HFF-Myc (cell line): ENCODE measurements around the gene OTOS.

ENCODE experiments used
- DNase-seq: peaks from one replicate; pipeline ENCODE4 v3.0.0-alpha.2; 2011; ENCODE audit warnings: low read depth; ENCODE audit errors: extremely low read depth
- H3K4me3 ChIP-seq: replicated peaks from 2 replicates; pipeline ENCODE4 v1.5.1; 2011; ENCODE audit warnings: low read depth, mild to moderate bottlenecking, control low read depth, low read length
- CTCF ChIP-seq: IDR thresholded peaks from 2 replicates; pipeline ENCODE4 v1.5.1; 2012; ENCODE audit warnings: mild to moderate bottlenecking, low read depth, low read length, control low read depth; ENCODE audit errors: missing control alignments

Gene OTOS

DNA sequence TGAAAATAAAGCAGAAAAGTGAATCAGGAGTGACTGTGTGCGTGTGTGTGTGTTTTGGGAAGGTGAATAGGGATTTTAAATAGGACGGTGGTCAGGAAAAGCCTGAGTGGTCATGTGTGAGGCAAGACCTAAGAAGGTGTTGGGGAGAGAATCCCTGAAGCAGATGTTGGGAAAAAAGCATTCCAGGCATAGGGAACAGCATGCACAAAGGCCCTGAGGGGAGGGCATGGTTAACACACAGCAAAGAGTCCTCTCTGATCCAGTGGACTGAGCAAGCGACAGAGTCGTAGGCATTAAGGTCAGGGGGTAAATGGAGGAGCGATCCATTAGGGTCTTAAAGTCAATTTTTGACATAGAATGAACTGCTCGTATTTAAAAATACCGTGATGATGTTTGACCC is 34.0 kb upstream of the OTOS start:
- DNase-seq, result no peak
- no peak for TF ChIP-seq CTCF
- H3K4me3 ChIP-seq, result no peak overlapping the region

DNA sequence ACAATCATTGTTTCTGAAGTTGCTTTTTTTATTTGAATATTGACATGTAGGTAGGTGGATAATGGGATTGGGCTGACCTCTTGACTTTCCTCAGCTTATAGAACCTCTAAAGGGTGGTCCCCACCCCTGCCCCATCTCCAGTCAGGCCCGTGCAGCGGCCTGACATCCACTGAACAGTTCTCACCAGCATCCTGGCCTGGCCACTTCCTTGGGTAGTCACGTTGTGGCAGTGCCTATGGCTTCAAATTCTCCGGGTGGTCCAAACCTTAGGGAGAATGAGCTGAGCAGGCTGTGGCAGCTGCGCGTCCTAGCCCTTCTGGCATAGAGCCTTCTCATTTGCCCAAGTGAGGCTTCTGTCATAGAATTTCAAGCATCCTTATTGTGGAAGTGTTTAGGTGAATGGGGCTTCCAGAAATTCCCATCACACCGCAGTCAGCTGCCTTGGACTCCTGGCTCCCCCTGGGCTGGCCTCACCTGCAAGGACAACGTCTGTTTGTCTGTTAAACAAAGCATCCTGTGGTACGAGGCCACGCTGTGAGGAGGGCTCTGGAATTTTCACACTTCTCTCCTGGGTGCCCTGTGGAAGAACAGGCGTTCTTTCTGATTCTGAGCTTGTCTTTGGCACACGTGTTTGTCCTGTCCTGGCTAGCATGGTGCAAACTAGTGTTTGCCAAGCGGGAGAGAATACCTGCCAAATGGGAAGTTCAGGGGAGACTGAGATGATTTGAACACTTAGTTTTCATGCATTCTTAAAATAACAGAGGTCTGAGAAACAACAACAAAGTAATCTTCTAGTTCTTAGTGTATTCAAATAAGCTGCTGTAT is 31.8 kb upstream of the OTOS start:
- DNase-seq, result no peak
- H3K4me3 ChIP-seq, result no peak overlapping the region
- no peak for TF ChIP-seq CTCF

DNA sequence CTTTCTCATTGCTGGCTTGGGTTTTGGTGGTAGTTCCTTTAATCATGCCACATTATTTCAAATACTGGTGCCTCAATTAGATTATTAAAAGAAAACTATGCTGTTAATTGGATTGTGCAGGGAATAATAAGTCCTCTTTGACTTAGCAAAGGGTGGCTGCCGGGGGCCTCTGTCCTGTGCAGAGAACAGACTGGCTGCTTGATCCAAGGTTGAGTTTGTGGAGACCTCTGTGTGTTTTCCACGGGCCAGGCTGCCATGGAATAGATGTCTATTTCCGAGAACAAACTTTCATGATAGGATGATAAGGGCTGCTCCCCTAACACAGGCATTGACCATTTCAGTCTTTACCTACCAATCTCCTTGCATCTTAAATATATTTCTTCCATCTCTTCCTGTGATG is 30.4 kb upstream of the OTOS start:
- no peak overlapping the region for H3K4me3 ChIP-seq
- TF ChIP-seq CTCF, result no peak
- DNase-seq, result no peak

DNA sequence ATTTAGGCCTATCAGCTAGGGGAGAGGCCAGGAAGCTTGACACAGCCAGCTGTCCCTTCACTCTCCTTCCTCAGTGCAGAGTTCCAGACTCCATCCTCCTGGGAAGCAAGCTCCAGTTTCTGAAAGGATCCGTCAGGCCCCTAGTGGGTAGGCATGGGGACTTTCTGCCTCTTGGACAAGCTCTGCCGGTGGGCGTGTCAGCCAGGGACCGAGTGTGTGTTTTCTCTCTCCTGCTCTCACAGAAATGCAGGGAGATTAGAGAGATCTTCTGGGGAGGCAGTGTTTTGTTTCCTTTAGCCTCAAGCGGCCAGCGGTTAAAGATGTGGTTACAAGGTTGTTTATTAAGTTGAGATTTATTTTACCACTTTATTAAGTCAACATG is 29.9 kb upstream of the OTOS start:
- no peak for DNase-seq
- TF ChIP-seq CTCF, result no peak
- no peak overlapping the region for H3K4me3 ChIP-seq

DNA sequence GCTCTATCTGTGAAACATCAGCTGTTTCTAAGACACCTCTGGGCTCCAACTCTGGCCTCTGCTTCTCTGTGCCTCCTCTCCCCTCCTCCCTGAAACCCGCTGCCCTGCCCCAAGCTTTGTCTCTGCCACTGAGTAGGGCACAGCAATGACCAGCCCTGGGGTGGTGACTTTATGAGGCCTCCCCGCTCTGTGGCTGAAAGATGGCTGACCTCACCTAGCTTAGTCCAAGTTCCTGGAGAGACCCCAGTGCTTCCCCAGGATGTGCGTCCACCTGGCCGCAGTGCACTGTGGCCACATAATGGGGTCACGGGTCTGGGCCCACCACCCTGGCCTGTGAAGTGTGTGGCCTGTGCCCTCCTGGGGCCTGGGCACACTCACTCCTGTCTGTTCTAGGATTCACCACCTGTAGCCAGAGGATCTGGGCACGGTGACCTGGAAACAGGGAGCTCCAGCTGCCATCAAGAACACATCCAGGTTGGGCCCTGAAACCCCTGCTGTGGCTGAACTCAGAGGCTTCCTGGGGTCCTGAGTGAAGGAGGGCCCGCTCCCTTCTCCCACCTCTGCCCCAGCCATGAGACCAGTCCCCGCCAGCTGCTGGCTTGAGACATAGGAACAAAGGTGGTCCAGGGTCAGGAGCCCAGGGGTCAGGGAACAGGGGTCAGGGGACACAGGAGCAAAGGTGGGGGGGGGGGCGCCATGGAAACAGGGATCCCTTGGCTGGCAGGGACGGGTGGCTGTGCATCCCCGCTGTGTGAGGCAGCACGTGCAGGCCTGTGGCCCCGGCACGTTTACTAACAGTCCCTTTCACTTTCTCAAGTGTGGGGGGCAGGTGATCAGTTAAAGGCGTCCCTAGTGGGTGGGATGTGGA is 29.3 kb upstream of the OTOS start:
- no peak for DNase-seq
- H3K4me3 ChIP-seq, result no peak overlapping the region
- no peak for TF ChIP-seq CTCF

DNA sequence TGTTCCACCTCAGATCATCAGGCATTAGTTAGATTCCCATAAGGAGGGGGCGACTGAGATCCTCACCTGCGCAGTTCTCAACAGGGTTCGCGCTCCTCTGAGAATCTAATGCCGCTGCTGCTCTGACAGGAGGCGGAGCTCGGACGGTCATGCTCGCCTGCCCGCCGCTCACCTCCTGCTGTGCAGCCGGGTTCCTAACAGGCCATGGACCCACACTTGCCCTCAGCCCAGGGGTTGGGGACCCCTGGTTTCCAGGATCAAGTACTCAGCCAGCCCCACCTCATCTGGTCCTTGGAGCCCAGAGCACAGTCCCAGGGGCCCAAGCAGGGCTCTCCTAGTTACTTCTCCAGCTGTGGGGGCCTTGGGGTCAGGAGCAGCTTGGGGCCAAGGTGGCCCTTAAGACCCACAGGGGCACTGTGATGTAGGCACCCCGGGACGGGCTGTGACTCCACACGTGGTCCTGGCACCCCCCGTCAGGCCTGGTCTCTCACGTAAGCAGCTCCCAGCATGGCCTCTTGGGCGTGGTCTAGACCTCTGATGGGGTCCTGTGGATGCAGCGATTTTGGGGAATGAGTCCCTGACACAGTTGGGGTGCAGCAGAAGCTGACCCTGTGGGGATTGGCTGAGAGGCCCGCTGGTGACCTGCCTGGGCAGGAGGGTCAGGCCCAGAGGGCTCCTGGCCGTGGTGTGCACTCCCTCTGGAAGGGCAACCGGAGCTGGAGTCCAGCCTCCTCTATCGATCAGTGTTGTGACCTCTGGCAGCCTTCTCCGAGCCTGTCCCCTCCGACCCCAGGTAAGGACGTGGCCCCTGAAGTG is 28.3 kb upstream of the OTOS start:
- H3K4me3 ChIP-seq, result no peak overlapping the region
- TF ChIP-seq CTCF, result no peak
- DNase-seq, result no peak
